ENCODE measurements around the gene IGFBP2. TPM values are rescaled to one million over a fixed set of nuclear protein-coding genes. Genes with fewer than 3 reads are reported as not detected.

The IGFBP2 gene
- total and polyA plus RNA-seq, 2 of the 13 experiments (the other 11 are each of a cell fraction or from before 2014, with no cell fraction given), result 2.0 to 5.8 TPM

DNA sequence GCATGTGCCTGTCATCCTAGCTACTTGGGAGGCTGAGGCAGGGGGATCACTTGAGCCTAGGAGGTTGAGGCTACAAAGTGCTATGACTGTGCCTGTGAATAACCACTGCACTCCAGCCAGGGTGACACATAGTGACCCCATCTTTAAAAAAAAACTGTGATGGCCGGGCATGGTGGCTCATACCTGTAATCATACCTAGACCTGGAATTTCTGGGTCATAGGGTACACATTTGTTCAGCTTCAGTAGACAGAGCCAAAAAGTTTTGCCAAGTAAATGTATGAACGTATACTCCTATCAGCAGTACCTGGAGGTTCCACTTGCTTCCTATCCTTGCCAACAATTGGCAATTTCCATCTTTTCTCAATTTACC is 6.4 kb upstream of the IGFBP2 start:
- BruUV-seq (replicated peaks), result no TSS peak

More for the DNA sequence above, 6.4 kb upstream of the IGFBP2 start:
- in situ Hi-C loops (cut with HindIII; ENCODE audit: extremely low pct_ligation_motif_present, low pct_unique_long_range_greater_than_20kb), result no loop called here
- H3K27me3 ChIP-seq (ENCODE audit: control insufficient read depth in 1 of 2, insufficient read depth in 2 of 2, low read length in 2 of 2), result peaks cover 2 to 22% of the 10 kb centered on the region in 2 experiments; a peak in 2 of 5 replicates
- ChIA-PET POLR2A (no interaction called here), CTCF (ENCODE audit: low intra/inter-chr PET ratio, low total read pairs) (no interaction called here)
- no peak overlapping the region for H2AFZ ChIP-seq (ENCODE audit: low read length)
- ATAC-seq (no peak), DNase-seq (ENCODE audit: low spot score) (no peak), FAIRE-seq (no peak)
- H3K79me2 ChIP-seq (ENCODE audit: insufficient read depth, low read length), result no peaks in the 10 kb centered on the region
- TF ChIP-seq ZNF407 (CRISPR knock-in tag; IDR thresholded peaks at IDR 0.05; ENCODE audit: not compliant biosample characterization) (no peak), ZNF558 (CRISPR knock-in tag; IDR thresholded peaks at IDR 0.05; ENCODE audit: borderline replicate concordance) (no peak), RAD51 (IDR thresholded peaks at IDR 0.05; ENCODE audit: borderline replicate concordance) (no peak), ATF4 (CRISPR knock-in tag; IDR thresholded peaks at IDR 0.05) (no peak), MIER2 (CRISPR knock-in tag; IDR thresholded peaks at IDR 0.05) (no peak)
- TF ChIP-seq, protein P1, sequence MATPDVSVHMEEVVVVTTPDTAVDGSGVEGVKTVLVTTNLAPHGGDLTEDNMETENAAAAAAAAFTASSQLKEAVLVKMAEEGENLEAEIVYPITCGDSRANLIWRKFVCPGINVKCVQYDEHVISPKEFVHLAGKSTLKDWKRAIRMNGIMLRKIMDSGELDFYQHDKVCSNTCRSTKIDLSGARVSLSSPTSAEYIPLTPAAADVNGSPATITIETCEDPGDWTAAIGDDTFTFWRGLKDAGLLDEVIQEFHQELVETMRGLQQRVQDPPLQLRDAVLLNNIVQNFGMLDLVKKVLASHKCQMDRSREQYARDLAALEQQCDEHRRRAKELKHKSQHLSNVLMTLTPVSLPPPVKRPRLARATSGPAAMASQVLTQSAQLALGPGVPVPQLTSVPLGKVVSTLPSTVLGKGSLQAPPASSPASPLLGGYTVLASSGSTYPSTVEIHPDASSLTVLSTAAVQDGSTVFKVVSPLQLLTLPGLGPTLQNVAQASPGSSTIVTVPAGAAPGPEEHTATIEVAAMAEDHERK (CRISPR knock-in tag; IDR thresholded peaks at IDR 0.05; ENCODE audit: low read depth), result no peak
- H3K4me3 ChIP-seq (replicated peaks in 1 of 3; ENCODE audit: insufficient read depth in 1 of 3, low read depth in 2 of 3, low read length in 3 of 3), result no peak overlapping the region
- no peak overlapping the region for H3K9ac ChIP-seq (ENCODE audit: insufficient read depth, low read depth, low read length)
- intact Hi-C loops (cut with micrococcal nuclease; ENCODE audit: unreplicated experiment), result no loop called here
- no peaks in the 10 kb centered on the region for H3K36me3 ChIP-seq (replicated peaks in 1 of 2; ENCODE audit: control insufficient read depth in 1 of 2, insufficient read depth in 2 of 2, low read length in 2 of 2)
- 21% methylated on average over 2 of the region's 2 CpGs for WGBS (ENCODE audit: low lambda C conversion rate)
- no peaks in the 10 kb centered on the region for H3K4me1 ChIP-seq (ENCODE audit: insufficient read depth, low read length)
- no peaks in the 10 kb centered on the region for H4K20me1 ChIP-seq (ENCODE audit: insufficient read depth, low read length)
- no peaks in the 10 kb centered on the region for H3K9me3 ChIP-seq (ENCODE audit: low read length)
- no peak overlapping the region for H3K27ac ChIP-seq (ENCODE audit: extremely low read length, insufficient read depth, low read length)
- H3K4me2 ChIP-seq (ENCODE audit: low read depth, low read length), result no peak overlapping the region
